Ishikawa (cell line): Measurements from ENCODE around the gene CDH13.

Experiments used
- CEBPB ChIP-seq: IDR thresholded peaks from 2 replicates; pipeline ENCODE4 v1.6.1; 2012
- CREB1 ChIP-seq: IDR thresholded peaks from 2 replicates; pipeline ENCODE4 v1.6.1; 2012; ENCODE audit warnings: low read depth
- EGR1 ChIP-seq: IDR thresholded peaks from 2 replicates; pipeline ENCODE4 v1.6.1; 2012
- EP300 ChIP-seq: IDR thresholded peaks from 2 replicates; pipeline ENCODE4 v1.6.1; 2012; ENCODE audit warnings: borderline replicate concordance
- FOXM1 ChIP-seq: IDR thresholded peaks from 2 replicates; pipeline ENCODE4 v1.6.1; 2012; ENCODE audit warnings: low read depth, borderline replicate concordance
- NFIC ChIP-seq: IDR thresholded peaks from 2 replicates; pipeline ENCODE4 v1.6.1; 2012
- RAD21 ChIP-seq: IDR thresholded peaks from 2 replicates; pipeline ENCODE4 v1.6.1; 2012; ENCODE audit warnings: low read depth
- REST ChIP-seq: IDR thresholded peaks from 2 replicates; pipeline ENCODE4 v1.6.1; 2012; ENCODE audit warnings: low read depth, mild to moderate bottlenecking
- TAF1 ChIP-seq: IDR thresholded peaks from 2 replicates; pipeline ENCODE4 v1.6.1; 2012; ENCODE audit warnings: low read depth, mild to moderate bottlenecking
- TCF12 ChIP-seq: IDR thresholded peaks from 2 replicates; pipeline ENCODE4 v1.6.1; 2012; ENCODE audit warnings: low read depth
- TEAD4 ChIP-seq: IDR thresholded peaks from 2 replicates; pipeline ENCODE4 v1.6.1; 2012
- USF1 ChIP-seq: IDR thresholded peaks from 2 replicates; pipeline ENCODE4 v1.6.1; 2012
- YY1 ChIP-seq: IDR thresholded peaks from 2 replicates; pipeline ENCODE4 v1.6.1; 2012; ENCODE audit warnings: low read depth
- ZBTB7A ChIP-seq: IDR thresholded peaks from 2 replicates; pipeline ENCODE4 v1.6.1; 2012; ENCODE audit warnings: low read depth
- TF ChIP-seq, protein P1 (sequence below): IDR thresholded peaks from 2 replicates; pipeline ENCODE4 v1.6.1; 2012

The CDH13 gene

DNA sequence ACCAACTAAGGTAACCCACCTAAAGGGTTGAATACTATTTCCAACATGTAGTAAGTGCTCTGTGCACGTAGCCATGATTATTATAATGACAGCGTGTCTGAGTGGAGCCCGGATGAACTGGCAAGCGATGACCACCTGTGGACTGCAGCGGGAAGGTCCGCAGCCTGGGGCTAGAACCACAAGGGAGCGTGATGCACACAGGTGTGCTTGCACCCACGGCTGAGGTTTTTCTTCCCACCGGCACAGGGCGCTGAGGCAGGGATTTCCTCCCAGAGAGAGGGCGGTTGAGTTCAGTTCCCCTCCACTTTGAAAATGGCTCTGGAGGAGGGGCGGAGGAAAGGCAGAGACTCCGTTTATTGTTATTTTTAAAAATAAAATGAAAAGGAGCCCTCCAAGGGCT is 959.3 kb downstream of the CDH13 start:
- TF ChIP-seq TAF1, result no peak
- TF ChIP-seq RAD21, result no peak
- TF ChIP-seq FOXM1, result no peak
- TF ChIP-seq CEBPB, result no peak
- no peak for TF ChIP-seq NFIC
- no peak for TF ChIP-seq USF1
- TF ChIP-seq ZBTB7A, result no peak
- no peak for TF ChIP-seq REST
- TF ChIP-seq CREB1, result no peak
- TF ChIP-seq TEAD4, result no peak
- TF ChIP-seq EGR1, result no peak
- TF ChIP-seq, protein P1, sequence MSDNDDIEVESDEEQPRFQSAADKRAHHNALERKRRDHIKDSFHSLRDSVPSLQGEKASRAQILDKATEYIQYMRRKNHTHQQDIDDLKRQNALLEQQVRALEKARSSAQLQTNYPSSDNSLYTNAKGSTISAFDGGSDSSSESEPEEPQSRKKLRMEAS, result no peak
- TF ChIP-seq EP300, result no peak

DNA sequence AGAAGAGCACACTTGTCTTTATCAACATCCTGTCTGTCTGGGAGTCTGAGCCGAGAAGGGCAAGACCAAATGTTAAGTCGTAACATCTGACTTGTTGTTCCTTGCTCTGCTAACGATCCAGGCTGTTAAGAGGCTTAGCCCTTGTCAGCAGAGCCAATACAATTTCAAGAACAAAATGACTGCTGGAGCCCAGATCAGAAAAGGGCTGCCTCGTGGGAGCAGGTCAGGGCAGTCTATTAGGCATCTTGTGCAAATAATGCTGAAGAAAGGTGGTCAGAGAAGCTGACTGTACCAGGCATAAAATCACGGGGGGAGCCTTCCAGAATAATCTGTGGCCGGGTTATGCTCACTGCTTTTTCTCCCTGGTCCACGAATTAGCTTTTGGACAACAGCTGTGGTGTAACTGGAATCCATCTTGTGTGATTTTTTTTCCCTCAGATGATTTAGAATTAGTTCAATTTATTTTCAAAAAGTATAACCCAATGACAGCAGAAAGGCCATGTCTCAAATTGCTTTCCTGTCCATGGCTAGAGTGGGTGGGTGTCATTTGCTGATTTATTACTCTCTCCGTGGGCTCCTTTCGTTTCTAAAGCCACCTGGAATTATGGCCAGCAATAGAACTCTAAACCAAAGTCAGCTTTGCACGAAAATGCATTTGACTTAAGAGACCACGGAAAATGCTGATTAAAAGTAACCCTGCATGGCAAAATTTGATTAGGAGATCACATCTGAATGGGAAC is 959.9 kb downstream of the CDH13 start:
- TF ChIP-seq TEAD4 (no peak), CREB1 (no peak), EGR1 (no peak), EP300 (no peak), TCF12 (no peak), REST (no peak), CEBPB (no peak), RAD21 (no peak), USF1 (no peak), TAF1 (no peak), FOXM1 (no peak), YY1 (no peak), NFIC (no peak), ZBTB7A (no peak)
- TF ChIP-seq, protein P1, result no peak

DNA sequence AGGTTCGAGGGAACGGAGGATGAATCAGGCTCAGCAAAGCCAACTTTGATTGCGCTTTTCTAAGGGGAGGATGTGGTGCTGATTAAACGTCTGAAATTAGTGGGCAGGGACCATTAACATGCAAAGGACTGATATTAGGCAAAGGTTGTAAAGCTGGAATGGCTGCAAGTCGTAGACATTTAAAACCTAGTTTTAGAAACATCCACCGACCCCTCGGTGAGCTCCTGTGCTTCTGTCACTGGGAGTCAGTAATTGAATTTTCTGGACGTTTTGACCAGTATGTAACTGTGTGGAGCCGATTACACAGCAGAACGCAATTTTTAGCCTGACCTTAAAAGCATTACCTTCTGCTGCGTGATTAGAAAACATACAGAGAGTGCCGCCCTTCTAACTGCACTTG is 960.4 kb downstream of the CDH13 start:
- TF ChIP-seq EP300, result no peak
- no peak for TF ChIP-seq CEBPB
- no peak for TF ChIP-seq USF1
- TF ChIP-seq NFIC, result no peak
- TF ChIP-seq YY1, result no peak
- TF ChIP-seq FOXM1, result no peak
- TF ChIP-seq, protein P1, result no peak
- no peak for TF ChIP-seq EGR1
- no peak for TF ChIP-seq RAD21
- TF ChIP-seq TCF12, result no peak
- no peak for TF ChIP-seq ZBTB7A
- no peak for TF ChIP-seq TAF1

GRCh38 chr16:83588070-83588469 is 961.3 kb downstream of the CDH13 start:
- TF ChIP-seq RAD21 (no peak), CREB1 (no peak), ZBTB7A (no peak), YY1 (no peak), EP300 (no peak), TEAD4 (no peak), REST (no peak), TCF12 (no peak), USF1 (no peak), NFIC (no peak), TAF1 (no peak), CEBPB (no peak), FOXM1 (no peak), EGR1 (no peak)
- TF ChIP-seq, protein P1, result no peak
